Left ventricle myocardium superior (tissue), 1 donor: ENCODE data around the gene SOX14. TPM values are rescaled to one million over a fixed set of nuclear protein-coding genes. Genes with fewer than 3 reads are reported as not detected.

Experiments used
- ATAC-seq: fragments of 200-7000 bp; cut with Tn5 transposase; one replicate; pipeline ENCODE4 v1.9.1; 2020; ENCODE audit warnings: mild to moderate bottlenecking, moderate library complexity
- DNase-seq: peaks from one replicate; pipeline ENCODE4 v3.0.0-alpha.2; 2020
- intact Hi-C: fragments of 100-400 bp; cut with micrococcal nuclease; formaldehyde crosslinking; loops from one replicate; pipeline ENCODE4 v1.11.0; 2022
- total RNA-seq: library from RNA; stranded (reverse); fragmentation: NEBNext Ultra II Directional; extraction: Animal tissue kit (Norgen Biotek cat#: 25700); gene quantifications from one replicate; pipeline ENCODE4 v1.2.1, GENCODE V29; 2021
- donor health status: DM: no; HTN: yes; CAD: no; lungs with severe emphysema.

Gene SOX14
- total RNA-seq, 1 donor from 2014 or later = not detected

GRCh38 chr3:137766876-137767537 lies 2.9 kb downstream of the SOX14 start:
- ATAC-seq = no peak
- DNase-seq = no peak
- intact Hi-C loops = no loop called here

GRCh38 chr3:137767538-137768360 lies 3.6 kb downstream of the SOX14 start:
- no peak for DNase-seq
- ATAC-seq = no peak
- intact Hi-C loops = no loop called here

GRCh38 chr3:137768361-137769321 lies 4.5 kb downstream of the SOX14 start:
- peak; percentile 18 for DNase-seq
- ATAC-seq = no peak

GRCh38 chr3:137769322-137770065 lies 5.4 kb downstream of the SOX14 start:
- intact Hi-C loops = no loop called here
- ATAC-seq (no peak), DNase-seq (no peak)

More at GRCh38 chr3:137768361-137769321, 4.5 kb downstream of the SOX14 start:
- intact Hi-C loops = no loop called here

GRCh38 chr3:137770066-137770834 lies 6.1 kb downstream of the SOX14 start:
- intact Hi-C loops = no loop called here
- ATAC-seq (no peak), DNase-seq (peak; percentile 25)

- DNase-seq (peak; percentile 20), ATAC-seq (no peak)
- intact Hi-C loops = no loop called here
These were observed 6.8 kb downstream of the SOX14 start for GRCh38 chr3:137770835-137771399.

- intact Hi-C loops = no loop called here
- peak; percentile 21 for DNase-seq
- ATAC-seq = no peak
These were observed 7.5 kb downstream of the SOX14 start for GRCh38 chr3:137771401-137772213.

GRCh38 chr3:137772214-137772955 lies 8.3 kb downstream of the SOX14 start:
- DNase-seq = no peak
- no peak for ATAC-seq
- intact Hi-C loops = no loop called here

- DNase-seq (no peak), ATAC-seq (no peak)
- intact Hi-C loops = no loop called here
These were observed 14.8 kb downstream of the SOX14 start for GRCh38 chr3:137778941-137779340.

GRCh38 chr3:137787529-137787928 lies 23.4 kb downstream of the SOX14 start:
- ATAC-seq (no peak), DNase-seq (no peak)
- intact Hi-C loops = no loop called here

GRCh38 chr3:137789236-137789635 lies 25.1 kb downstream of the SOX14 start:
- no peak for DNase-seq
- ATAC-seq = no peak
- intact Hi-C loops = no loop called here

GRCh38 chr3:137792626-137793271 lies 28.6 kb downstream of the SOX14 start:
- ATAC-seq (no peak), DNase-seq (no peak)
- intact Hi-C loops = no loop called here

- intact Hi-C loops = no loop called here
These were observed 32.9 kb downstream of the SOX14 start for GRCh38 chr3:137796993-137797392.

GRCh38 chr3:137803215-137803614 lies 39.1 kb downstream of the SOX14 start:
- no peak for ATAC-seq
- intact Hi-C loops = no loop called here
- no peak for DNase-seq

More at GRCh38 chr3:137796993-137797392, 32.9 kb downstream of the SOX14 start:
- DNase-seq = no peak
- no peak for ATAC-seq

GRCh38 chr3:137807998-137808397 lies 43.9 kb downstream of the SOX14 start:
- ATAC-seq (no peak), DNase-seq (no peak)
- intact Hi-C loops = no loop called here

GRCh38 chr3:137809509-137809908 lies 45.4 kb downstream of the SOX14 start:
- ATAC-seq = no peak
- no peak for DNase-seq
- intact Hi-C loops = no loop called here
